ENCODE data around the gene CD93.

Gene CD93

DNA sequence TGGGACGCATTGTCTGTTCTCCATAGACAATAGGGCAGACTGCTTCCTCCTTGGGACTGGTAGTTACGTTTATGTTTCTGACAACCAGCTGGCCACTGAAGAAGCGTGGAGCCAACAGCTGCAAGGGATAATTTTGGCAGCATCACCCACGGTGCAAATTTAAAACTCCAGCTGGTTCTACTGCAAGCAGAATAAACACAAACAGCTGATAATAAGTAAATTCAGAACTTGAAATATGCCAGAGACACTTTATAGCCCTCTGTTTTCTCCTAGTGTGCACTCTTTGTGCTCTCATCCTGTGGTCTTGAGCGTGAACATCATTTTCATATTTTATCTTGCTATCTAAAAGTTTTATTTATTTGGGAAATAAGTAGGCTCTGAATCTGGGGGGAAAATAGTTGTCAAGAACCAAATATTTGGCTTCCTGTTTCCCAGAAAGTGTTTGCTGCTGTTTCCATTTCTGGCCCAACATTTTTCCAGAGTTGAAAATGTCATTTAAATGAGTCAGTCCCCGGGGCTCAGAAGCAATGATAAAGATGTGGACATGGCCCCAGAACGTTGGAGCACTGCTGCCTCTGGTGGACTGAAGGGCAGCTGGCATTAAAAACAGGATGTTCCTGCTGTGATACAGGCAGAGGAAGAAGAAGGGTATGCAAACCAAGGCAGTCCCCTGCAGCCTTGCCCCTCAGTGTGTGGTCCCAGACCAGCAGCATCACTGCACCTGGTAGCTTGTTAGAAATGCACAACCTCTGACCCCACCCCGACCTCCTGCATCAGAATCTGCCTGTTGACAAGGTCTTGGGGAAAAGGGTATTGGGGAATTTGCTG is 24.2 kb downstream of the CD93 start:
- DNase-seq = peak in 8 of 56 donors; percentile 12 to 49 (median 27)

GRCh38 chr20:23061262-23061661 is 24.9 kb downstream of the CD93 start:
- no peak for DNase-seq

DNA sequence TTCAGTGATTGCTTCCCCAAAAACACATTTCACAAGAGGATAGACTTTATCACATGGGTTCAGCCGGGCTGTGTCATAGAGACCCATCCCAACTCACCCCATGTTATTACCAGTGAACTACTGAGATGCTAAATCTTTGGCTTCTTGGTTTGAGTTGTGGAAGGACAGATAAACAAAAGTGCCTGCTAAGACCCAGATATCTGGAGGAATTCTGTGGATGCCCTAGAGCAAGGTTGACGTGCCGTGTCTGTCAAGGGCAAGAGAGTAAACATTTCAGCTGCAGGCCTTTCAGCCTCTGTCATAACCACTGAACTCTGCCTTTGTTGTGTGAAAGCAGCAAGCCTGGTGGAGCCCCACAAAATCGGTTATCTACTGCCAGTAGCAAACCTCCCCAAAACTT is 25.5 kb downstream of the CD93 start:
- no peak for DNase-seq

DNA sequence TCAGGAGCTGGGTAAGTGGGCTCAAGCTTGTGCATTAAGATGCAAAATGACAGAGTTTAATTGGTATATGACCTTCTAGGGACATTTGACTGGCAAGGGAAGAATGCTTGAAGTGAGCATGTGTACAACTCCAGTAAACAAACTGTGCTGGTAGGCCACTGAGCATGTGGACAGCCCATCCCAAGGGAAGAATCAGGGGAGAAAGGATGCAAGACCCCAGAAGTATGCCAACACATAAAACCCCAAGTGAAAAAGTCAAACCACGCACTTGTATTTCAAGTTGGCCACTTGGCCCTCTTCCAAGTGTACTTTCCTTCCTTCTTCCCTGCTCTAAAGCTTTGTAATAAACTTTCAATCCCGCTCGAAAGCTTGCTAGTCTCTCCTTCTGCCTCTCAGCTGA is 26.3 kb downstream of the CD93 start:
- no peak for DNase-seq

GRCh38 chr20:23059001-23059400 is 27.1 kb downstream of the CD93 start:
- no peak for DNase-seq

GRCh38 chr20:23058240-23058639 is 27.9 kb downstream of the CD93 start:
- no peak for DNase-seq

- no peak for DNase-seq
These were observed 33.2 kb downstream of the CD93 start for GRCh38 chr20:23052904-23053303.

DNA sequence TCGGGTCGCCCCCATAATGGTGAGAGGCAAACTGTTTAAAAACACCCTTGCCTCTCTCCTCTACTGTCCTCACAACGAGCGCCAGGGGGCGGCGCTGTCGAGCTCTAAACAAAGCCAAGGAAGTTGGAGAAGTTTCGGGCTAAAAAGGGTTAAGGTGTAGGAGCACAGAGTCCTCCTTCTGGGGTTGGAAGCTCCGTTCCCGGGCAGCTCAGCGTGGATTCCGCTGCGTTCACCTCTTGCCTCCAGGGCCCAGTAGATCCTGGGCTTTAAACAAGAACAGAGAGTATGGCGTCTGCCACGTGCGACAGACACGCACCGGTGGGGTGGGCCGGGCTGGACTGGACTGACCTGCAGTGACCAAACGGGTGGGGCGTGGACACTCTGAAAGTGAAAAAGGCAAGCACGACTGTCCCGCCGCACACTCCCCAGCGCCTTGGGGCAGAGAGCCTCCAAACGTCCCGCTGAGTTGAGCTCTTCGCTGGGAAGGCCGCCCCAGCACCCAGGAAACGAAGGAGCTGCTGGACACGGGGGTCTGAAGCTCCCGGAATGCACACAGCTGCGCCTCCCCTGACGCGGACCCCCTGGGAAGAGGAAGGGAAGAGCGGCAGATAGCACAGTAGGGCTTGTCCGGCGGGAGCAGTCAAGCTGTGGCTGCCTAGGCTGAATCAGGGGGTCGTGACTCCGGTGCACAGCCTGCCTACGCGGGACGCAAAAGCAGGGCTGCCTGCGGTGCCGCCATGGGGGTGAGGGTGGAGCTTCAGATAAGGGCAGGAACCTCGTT is 35.1 kb downstream of the CD93 start:
- peak in 19 of 56 donors; percentile 12 to 65 (median 43) for DNase-seq

GRCh38 chr20:23050076-23050838 is 35.9 kb downstream of the CD93 start:
- no peak for DNase-seq

DNA sequence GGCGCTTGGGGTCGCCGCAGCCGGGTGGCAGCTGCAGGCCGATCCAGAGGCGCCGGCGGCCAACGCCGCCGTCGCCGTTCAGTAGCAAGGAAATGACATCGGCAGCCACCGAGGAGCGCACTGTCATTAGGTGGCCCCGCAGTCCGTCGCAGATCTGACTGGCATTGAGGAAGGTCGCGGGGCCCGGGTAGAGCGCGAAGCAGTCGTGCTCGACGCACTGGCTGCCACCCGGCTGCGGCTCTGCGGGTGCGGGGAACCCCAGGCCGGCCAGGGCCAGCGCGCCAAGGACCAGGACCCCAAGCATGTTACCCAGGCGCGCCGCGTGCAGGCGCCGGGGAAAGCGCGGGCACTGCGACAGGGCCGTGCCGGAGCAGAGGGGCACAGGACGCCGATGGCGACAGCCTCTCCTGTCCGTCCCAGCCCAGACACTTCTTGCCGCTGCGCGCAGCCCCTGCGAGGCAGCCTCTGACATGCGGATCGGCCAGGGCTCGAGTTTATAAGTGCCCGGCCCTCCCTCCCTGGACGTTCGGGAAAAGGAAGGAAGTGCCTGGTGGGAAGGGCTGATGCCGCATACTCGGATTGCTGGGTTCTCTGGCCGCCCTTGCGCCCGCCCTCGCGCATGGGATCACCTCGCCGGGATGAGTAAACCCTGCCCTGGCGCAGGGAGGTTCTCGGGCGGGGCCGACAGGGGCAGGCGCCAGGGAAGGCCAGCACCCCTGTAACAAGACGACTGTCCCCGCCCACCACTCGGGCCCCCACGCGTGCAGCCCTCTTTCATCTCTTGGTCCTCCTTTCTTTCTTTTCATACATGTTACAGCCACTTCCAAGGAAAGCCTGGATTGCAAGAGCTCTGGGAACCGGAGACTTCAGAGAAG is 36.7 kb downstream of the CD93 start, which contains the start of gene THBD:
Gene THBD, minus strand, starts transcription at position 472 of the 875 bp plus-strand sequence. Its CDS starts 168 bp downstream, at position 304.
- peak in 1 of 56 donors; percentile 21 for DNase-seq

- peak in 2 of 56 donors; percentile 20 to 45 for DNase-seq
These were observed 37.6 kb downstream of the CD93 start for GRCh38 chr20:23048283-23049200.

GRCh38 chr20:23047738-23048214 is 38.3 kb downstream of the CD93 start:
- peak in 1 of 56 donors; percentile 7 for DNase-seq

GRCh38 chr20:23047001-23047737 is 39.0 kb downstream of the CD93 start:
- DNase-seq = no peak

DNA sequence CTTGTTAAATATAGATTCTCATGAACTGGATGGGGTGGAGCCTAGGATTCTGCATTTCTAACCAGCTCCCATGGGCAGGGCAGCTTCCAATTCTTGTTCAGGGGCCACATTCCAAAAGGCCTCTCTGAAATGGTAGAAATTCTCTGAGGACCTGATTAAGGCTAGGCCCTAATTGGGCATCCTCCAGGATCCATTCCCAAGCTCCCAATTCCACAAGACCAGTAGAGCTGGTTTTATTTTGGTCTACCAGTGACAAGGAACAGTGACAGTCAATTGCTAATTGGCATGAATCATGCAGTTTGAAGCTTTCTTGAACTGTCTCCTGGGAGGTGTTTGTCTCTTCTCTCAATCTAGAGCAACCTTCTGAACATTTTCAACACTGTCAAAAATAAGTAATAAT is 39.7 kb downstream of the CD93 start:
- no peak for DNase-seq

GRCh38 chr20:23043376-23043775 is 42.7 kb downstream of the CD93 start:
- no peak for DNase-seq

DNA sequence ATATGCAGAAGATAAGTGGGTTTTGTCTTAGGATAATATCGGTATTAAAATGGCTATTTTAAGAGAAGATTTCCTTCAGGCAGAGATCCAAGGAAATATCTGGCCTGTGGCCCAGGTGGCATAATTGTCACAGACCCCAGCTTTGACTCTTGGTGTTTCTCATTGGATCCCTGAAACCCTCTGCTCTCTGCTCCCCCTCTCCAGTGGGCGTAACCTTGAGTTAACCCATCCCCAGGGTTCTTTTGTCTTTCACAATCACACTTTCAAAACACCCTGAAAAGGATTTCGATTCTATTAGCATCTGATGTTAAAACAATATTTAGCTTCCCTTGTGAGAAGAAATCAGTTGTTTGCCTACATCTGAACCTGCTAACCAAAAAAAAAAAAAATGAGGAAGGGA is 43.9 kb downstream of the CD93 start:
- no peak for DNase-seq

DNA sequence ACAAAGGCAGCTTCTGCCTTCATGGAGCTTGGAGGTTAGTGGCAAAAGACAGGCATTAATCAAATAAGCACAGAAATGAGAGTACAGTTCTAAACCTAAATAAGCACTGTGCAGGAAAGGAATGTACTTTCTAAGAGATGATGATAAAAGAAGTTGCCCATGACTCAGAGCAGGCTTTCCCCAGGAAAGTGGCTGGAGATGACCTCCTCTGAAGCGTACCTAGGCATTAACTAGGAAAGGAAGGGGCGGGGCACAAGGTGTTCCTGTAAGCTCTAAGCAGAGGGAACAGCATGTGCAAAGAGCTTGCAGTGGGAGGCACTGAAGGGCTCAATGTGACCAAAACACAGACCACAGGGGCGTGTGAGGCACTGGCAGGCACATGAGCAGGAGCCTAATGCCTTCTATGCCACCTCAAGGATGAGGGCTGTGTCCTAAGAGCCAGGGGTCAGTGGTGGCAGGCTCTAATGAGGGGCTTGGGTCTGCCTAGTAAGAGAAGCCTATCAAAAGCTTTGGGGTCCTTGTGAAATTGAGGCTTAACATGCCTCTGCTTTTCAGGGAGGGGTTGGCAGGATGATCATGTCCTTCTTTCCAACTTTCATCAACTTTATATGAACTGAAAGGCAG is 46.1 kb downstream of the CD93 start:
- no peak for DNase-seq

Measured in amygdala (tissue), 56 donors.